Stomach (tissue), 9 donors: ENCODE results near the gene LMOD2. TPM values are rescaled to one million over a fixed set of nuclear protein-coding genes. Genes with fewer than 3 reads are reported as not detected.
A peak's percentile ranks its signal among the peaks of the same experiment; 100 is the strongest.

Source experiments
- DNase-seq, 2 donors: peaks; one replicate each; pipeline versions ENCODE4 v3.0.0 to v3.0.0-alpha.2; 2013 to 2019
- H3K27ac ChIP-seq, 5 donors: fragments of 200-600 bp in 4 of 5; sonication (generic) in 4 of 5; one replicate each; pipeline ENCODE4 v1.5.1; 2013 to 2019; ENCODE audit warnings: mild to moderate bottlenecking in 1 of 5, moderate library complexity in 1 of 5
- H3K27me3 ChIP-seq, 3 donors: fragments of 200-600 bp; sonication (generic); one replicate each; pipeline ENCODE4 v1.5.1; 2017 to 2019; ENCODE audit warnings: mixed run types in 1 of 3
- H3K36me3 ChIP-seq, 4 donors: fragments of 200-600 bp; sonication (generic); 1 replicate in 3 of 4; 2 replicates in 1 of 4; pipeline ENCODE4 v1.5.1; 2016 to 2019
- H3K4me1 ChIP-seq, 4 donors: fragments of 200-600 bp; sonication (generic); one replicate each; pipeline ENCODE4 v1.5.1; 2016 to 2019
- H3K4me3 ChIP-seq, 4 donors: fragments of 200-600 bp; sonication (generic) in 3 of 4; one replicate each; pipeline ENCODE4 v1.5.1; 2016 to 2019; ENCODE audit warnings: mild to moderate bottlenecking in 1 of 4
- H3K9me3 ChIP-seq, 4 donors: fragments of 200-600 bp; sonication (generic); one replicate each; pipeline ENCODE4 v1.5.1; 2016 to 2019
- EP300 ChIP-seq: sonication (generic); formaldehyde crosslinking; IDR thresholded peaks from one replicate; pipeline ENCODE4 v1.6.1; 2017; ENCODE audit warnings: antibody characterized with exemption
- POLR2A ChIP-seq, 4 donors: fragments of 450-650 bp; IDR thresholded peaks; one replicate each; pipeline ENCODE4 v1.6.1; 2016; ENCODE audit warnings: antibody characterized with exemption in 4 of 4, control low read depth in 2 of 4, mild to moderate bottlenecking in 1 of 4, moderate library complexity in 1 of 4
- POLR2AphosphoS5 ChIP-seq, 3 donors: sonication (generic); formaldehyde crosslinking; IDR thresholded peaks; one replicate each; pipeline ENCODE4 v1.6.1; 2016; ENCODE audit warnings: antibody characterized with exemption in 3 of 3
- WGBS, 5 donors: extraction: QIAGEN DNeasy Blood & Tissue Kit in 3 of 5; methylation state at CpG; one replicate each; pipeline versions ENCODE4 v1.1.5 to v1.1.7; 2013 to 2018; 5-methylcytosine and 5-hydroxymethylcytosine counted together
- intact Hi-C: fragments of 100-400 bp; cut with DNase I; formaldehyde crosslinking; loops from one replicate; pipeline ENCODE4 v1.15.1; 2023; ENCODE audit warnings: low total_unique reads
- polyA plus RNA-seq, 3 donors: library from polyadenylated mRNA; stranded (reverse); fragments of 200-250 nt; gene quantifications; one replicate each; pipeline ENCODE4 v1.2.3, GENCODE V29; 2013
- total RNA-seq, 5 donors: library from RNA; depleted of rRNA; stranded (reverse); fragments of >200 nt; gene quantifications; one replicate each; pipeline versions ENCODE4 v1.1.0 to v1.2.3, GENCODE V29; 2014 to 2016
- TF ChIP-seq, protein P1 (sequence below), 7 experiments: fragments of 450-650 bp in 4 of 7; fragments of 200-600 bp in 3 of 7; sonication (generic) in 3 of 7; IDR thresholded peaks; one replicate each; pipeline ENCODE4 v1.5.1; 2016 to 2019; ENCODE audit warnings: antibody characterized with exemption in 7 of 7, control low read depth in 2 of 7, mild to moderate bottlenecking in 1 of 7
- donor health status: healthy with polysubstance abuse.
- donor health status: Bipolar disorder and iron deficiency.
- donor health status: healthy.

The LMOD2 gene
- total and polyA plus RNA-seq, 8 donors: 0.05 to 0.46 (median 0.12) TPM; not detected in 5

GRCh38 chr7:123612024-123612423 is 43.6 kb upstream of the LMOD2 start:
- intact Hi-C loops: no loop called here
- TF ChIP-seq POLR2A (IDR thresholded peaks at IDR 0.05) (no peak), POLR2AphosphoS5 (IDR thresholded peaks at IDR 0.05) (no peak), EP300 (no peak)
- TF ChIP-seq, protein P1, sequence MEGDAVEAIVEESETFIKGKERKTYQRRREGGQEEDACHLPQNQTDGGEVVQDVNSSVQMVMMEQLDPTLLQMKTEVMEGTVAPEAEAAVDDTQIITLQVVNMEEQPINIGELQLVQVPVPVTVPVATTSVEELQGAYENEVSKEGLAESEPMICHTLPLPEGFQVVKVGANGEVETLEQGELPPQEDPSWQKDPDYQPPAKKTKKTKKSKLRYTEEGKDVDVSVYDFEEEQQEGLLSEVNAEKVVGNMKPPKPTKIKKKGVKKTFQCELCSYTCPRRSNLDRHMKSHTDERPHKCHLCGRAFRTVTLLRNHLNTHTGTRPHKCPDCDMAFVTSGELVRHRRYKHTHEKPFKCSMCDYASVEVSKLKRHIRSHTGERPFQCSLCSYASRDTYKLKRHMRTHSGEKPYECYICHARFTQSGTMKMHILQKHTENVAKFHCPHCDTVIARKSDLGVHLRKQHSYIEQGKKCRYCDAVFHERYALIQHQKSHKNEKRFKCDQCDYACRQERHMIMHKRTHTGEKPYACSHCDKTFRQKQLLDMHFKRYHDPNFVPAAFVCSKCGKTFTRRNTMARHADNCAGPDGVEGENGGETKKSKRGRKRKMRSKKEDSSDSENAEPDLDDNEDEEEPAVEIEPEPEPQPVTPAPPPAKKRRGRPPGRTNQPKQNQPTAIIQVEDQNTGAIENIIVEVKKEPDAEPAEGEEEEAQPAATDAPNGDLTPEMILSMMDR (IDR thresholded peaks at IDR 0.05): no peak
- Histone ChIP-seq H3K36me3 (no peaks in the 10 kb centered on the region), H3K27me3 (no peaks in the 10 kb centered on the region), H3K4me1 (peaks cover 0 to 9% (median 2%) of the 10 kb centered on the region in 4 donors), H3K9me3 (no peaks in the 10 kb centered on the region), H3K27ac (no peak overlapping the region), H3K4me3 (no peak overlapping the region)
- no peak for DNase-seq

- no peak overlapping the region for H3K27ac ChIP-seq
- H3K36me3 ChIP-seq: no peaks in the 10 kb centered on the region
- DNase-seq: peak in 1 of 2 donors; percentile 47
- H3K4me1 ChIP-seq: peaks cover 0 to 9% (median 2%) of the 10 kb centered on the region in 4 donors
- H3K4me3 ChIP-seq: no peak overlapping the region
- TF ChIP-seq POLR2A (IDR thresholded peaks at IDR 0.05) (no peak), POLR2AphosphoS5 (IDR thresholded peaks at IDR 0.05) (peak in 1 of 3 donors; percentile 19), EP300 (no peak)
- TF ChIP-seq, protein P1 (IDR thresholded peaks at IDR 0.05): no peak
- intact Hi-C loops: no loop called here
- 14 to 32% (median 18%) methylated on average over 2 of the region's 2 CpGs for WGBS, 5 donors
- H3K27me3 ChIP-seq: no peaks in the 10 kb centered on the region
- H3K9me3 ChIP-seq: no peaks in the 10 kb centered on the region
Observed at GRCh38 chr7:123615344-123615743, 40.3 kb upstream of the LMOD2 start.

- no peaks in the 10 kb centered on the region for H3K27me3 ChIP-seq
- H3K36me3 ChIP-seq: no peaks in the 10 kb centered on the region
- no peaks in the 10 kb centered on the region for H3K9me3 ChIP-seq
- intact Hi-C loops: no loop called here
- DNase-seq: no peak
- no peak overlapping the region for H3K27ac ChIP-seq
- H3K4me1 ChIP-seq: peaks cover 0 to 9% (median 2%) of the 10 kb centered on the region in 4 donors
- no peak overlapping the region for H3K4me3 ChIP-seq
- TF ChIP-seq EP300 (no peak), POLR2A (IDR thresholded peaks at IDR 0.05) (no peak), POLR2AphosphoS5 (IDR thresholded peaks at IDR 0.05) (no peak)
- TF ChIP-seq, protein P1 (IDR thresholded peaks at IDR 0.05): no peak
Observed at GRCh38 chr7:123616223-123616622, 39.4 kb upstream of the LMOD2 start.

DNA sequence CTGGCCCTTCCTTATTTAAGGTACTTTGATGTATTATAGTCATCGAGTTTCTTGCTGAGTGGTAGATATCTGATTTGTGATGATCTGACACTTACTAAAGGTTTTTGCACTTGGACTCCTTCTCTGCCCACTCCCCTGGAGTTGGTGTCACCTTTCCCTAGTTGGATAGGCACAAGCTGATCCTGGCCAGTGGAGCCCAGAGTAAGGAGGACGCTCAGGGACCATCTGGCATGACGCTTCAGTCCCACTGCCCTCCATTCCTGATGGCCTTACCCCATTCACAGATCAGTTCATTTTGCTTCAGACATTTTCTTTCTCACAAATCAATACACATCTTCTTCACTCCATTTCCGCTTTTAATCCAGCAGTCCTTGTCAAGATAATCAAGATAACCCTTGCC is 34.0 kb upstream of the LMOD2 start:
- intact Hi-C loops: no loop called here
- H3K27ac ChIP-seq: no peak overlapping the region
- no peaks in the 10 kb centered on the region for H3K9me3 ChIP-seq
- no peaks in the 10 kb centered on the region for H3K4me1 ChIP-seq
- TF ChIP-seq, protein P1 (IDR thresholded peaks at IDR 0.05): no peak
- H3K27me3 ChIP-seq: no peaks in the 10 kb centered on the region
- no peak for DNase-seq
- H3K4me3 ChIP-seq: no peak overlapping the region
- WGBS, 5 donors: 80 to 83% (median 83%) methylated on average over 4 of the region's 4 CpGs
- no peaks in the 10 kb centered on the region for H3K36me3 ChIP-seq
